HEK293T (cell line): Measurements from ENCODE around the gene PIP5K1B.

ENCODE experiments used
- CTCF ChIA-PET: fragments of 350-600 bp; formaldehyde crosslinking; extraction: SDS; loops from one replicate; lab custom pipeline; 2021; ENCODE audit warnings: antibody characterized with exemption, inconsistent platforms; lab: Yijun Ruan, JAX
- POLR2A ChIA-PET: fragments of 350-600 bp; formaldehyde crosslinking; extraction: SDS; loops from one replicate; lab custom pipeline; 2020; ENCODE audit warnings: antibody characterized with exemption, inconsistent platforms; lab: Yijun Ruan, JAX
- DNase-seq: peaks from one replicate; pipeline ENCODE4 v3.0.0; 2012; ENCODE audit warnings: mixed read lengths; ENCODE audit errors: extremely low spot score
- ARNT ChIP-seq: fragments of 450-650 bp; IDR thresholded peaks from 2 replicates; pipeline ENCODE4 v1.6.1; 2017; ENCODE audit warnings: mild to moderate bottlenecking
- BHLHE40 ChIP-seq: fragments of 450-650 bp; IDR thresholded peaks from 2 replicates; pipeline ENCODE4 v1.6.1; 2016; ENCODE audit warnings: mild to moderate bottlenecking, moderate library complexity, borderline replicate concordance
- CTBP1 ChIP-seq: fragments of 450-650 bp; IDR thresholded peaks from 2 replicates; pipeline ENCODE4 v1.6.1; 2016; ENCODE audit warnings: borderline replicate concordance
- ELF4 ChIP-seq: fragments of 450-650 bp; IDR thresholded peaks from 2 replicates; pipeline ENCODE4 v1.6.1; 2017; ENCODE audit warnings: antibody characterized with exemption
- FOXA1 ChIP-seq: fragments of 450-650 bp; IDR thresholded peaks from 2 replicates; pipeline ENCODE4 v1.6.1; 2016; ENCODE audit warnings: mild to moderate bottlenecking
- FOXK2 ChIP-seq: fragments of 450-650 bp; IDR thresholded peaks from 2 replicates; pipeline ENCODE4 v1.6.1; 2016; ENCODE audit warnings: mild to moderate bottlenecking
- FOXM1 ChIP-seq: fragments of 450-650 bp; IDR thresholded peaks from 2 replicates; pipeline ENCODE4 v1.6.1; 2017; ENCODE audit warnings: mild to moderate bottlenecking, borderline replicate concordance
- HDGF ChIP-seq: fragments of 450-650 bp; IDR thresholded peaks from 2 replicates; pipeline ENCODE4 v1.6.1; 2017; ENCODE audit warnings: antibody characterized with exemption, borderline replicate concordance
- L3MBTL2 ChIP-seq: fragments of 450-650 bp; conservative IDR thresholded peaks from 2 replicates; pipeline ENCODE4 v1.6.1; 2016; ENCODE audit warnings: mild to moderate bottlenecking
- LEF1 ChIP-seq: fragments of 450-650 bp; IDR thresholded peaks from 2 replicates; pipeline ENCODE4 v1.6.1; 2017; ENCODE audit warnings: mild to moderate bottlenecking, borderline replicate concordance
- NFRKB ChIP-seq: fragments of 450-650 bp; IDR thresholded peaks from 2 replicates; pipeline ENCODE4 v1.6.1; 2016; ENCODE audit warnings: mild to moderate bottlenecking, moderate library complexity
- PKNOX1 ChIP-seq: fragments of 450-650 bp; IDR thresholded peaks from 2 replicates; pipeline ENCODE4 v1.6.1; 2016
- SP1 ChIP-seq: fragments of 450-650 bp; IDR thresholded peaks from 2 replicates; pipeline ENCODE4 v1.6.1; 2017
- SUZ12 ChIP-seq: fragments of 450-650 bp; IDR thresholded peaks from 2 replicates; pipeline ENCODE4 v1.6.1; 2016; ENCODE audit warnings: mild to moderate bottlenecking
- TARDBP ChIP-seq: fragments of 450-650 bp; IDR thresholded peaks from 2 replicates; pipeline ENCODE4 v1.6.1; 2016
- ZNF384 ChIP-seq: fragments of 450-650 bp; IDR thresholded peaks from 2 replicates; pipeline ENCODE4 v1.6.1; 2016

Gene PIP5K1B

GRCh38 chr9:68842568-68842967, 137.5 kb downstream of the PIP5K1B start:
- DNase-seq, result no peak
- TF ChIP-seq FOXM1, result no peak
- no peak for TF ChIP-seq ELF4
- no peak for TF ChIP-seq HDGF
- TF ChIP-seq CTBP1, result no peak
- TF ChIP-seq L3MBTL2, result no peak
- TF ChIP-seq NFRKB, result no peak
- TF ChIP-seq BHLHE40, result no peak
- TF ChIP-seq ARNT, result no peak
- no peak for TF ChIP-seq ZNF384
- TF ChIP-seq FOXK2, result no peak
- no peak for TF ChIP-seq LEF1
- no peak for TF ChIP-seq TARDBP
- TF ChIP-seq SP1, result no peak
- no peak for TF ChIP-seq PKNOX1
- TF ChIP-seq FOXA1, result no peak
- no peak for TF ChIP-seq SUZ12
- POLR2A ChIA-PET, result no interaction called here
- CTCF ChIA-PET, result no interaction called here

- no peak for DNase-seq
- no peak for TF ChIP-seq CTBP1
- POLR2A ChIA-PET, result no interaction called here
- CTCF ChIA-PET, result interaction anchor here (0.6 kb wide), 1 partner anchor 48 kb away, joined by 4 read pairs; no protein-coding TSS in a partner anchor
These were observed 138.2 kb downstream of the PIP5K1B start for GRCh38 chr9:68843239-68843638.

- TF ChIP-seq ARNT (no peak), TARDBP (no peak), SP1 (no peak), ELF4 (no peak), NFRKB (no peak), ZNF384 (no peak), BHLHE40 (no peak), FOXA1 (no peak), CTBP1 (no peak), PKNOX1 (no peak)
- ChIA-PET POLR2A (no interaction called here), CTCF (no interaction called here)
- no peak for DNase-seq
These were observed 139.1 kb downstream of the PIP5K1B start for GRCh38 chr9:68844157-68844556.

GRCh38 chr9:68844631-68845612, 139.9 kb downstream of the PIP5K1B start:
- TF ChIP-seq NFRKB, result no peak
- TF ChIP-seq SP1, result no peak
- no peak for TF ChIP-seq TARDBP
- no peak for TF ChIP-seq ARNT
- TF ChIP-seq ELF4, result no peak
- no peak for TF ChIP-seq SUZ12
- POLR2A ChIA-PET, result no interaction called here
- CTCF ChIA-PET, result no interaction called here
- DNase-seq, result peak; percentile 53

GRCh38 chr9:68847765-68848164, 142.7 kb downstream of the PIP5K1B start:
- DNase-seq, result no peak
- POLR2A ChIA-PET, result no interaction called here
- CTCF ChIA-PET, result interaction anchor here (0.5 kb wide), 1 partner anchor 267 kb away, joined by 5 read pairs; no protein-coding TSS in a partner anchor

More at GRCh38 chr9:68847765-68848164, 142.7 kb downstream of the PIP5K1B start:
- no peak for TF ChIP-seq NFRKB
- no peak for TF ChIP-seq HDGF
- no peak for TF ChIP-seq TARDBP
- TF ChIP-seq ELF4, result no peak
- TF ChIP-seq CTBP1, result no peak
- TF ChIP-seq BHLHE40, result no peak
- TF ChIP-seq ZNF384, result no peak
- no peak for TF ChIP-seq SUZ12
- TF ChIP-seq ARNT, result no peak
- TF ChIP-seq SP1, result no peak
- TF ChIP-seq FOXM1, result no peak
- no peak for TF ChIP-seq FOXK2
- no peak for TF ChIP-seq L3MBTL2
- TF ChIP-seq FOXA1, result no peak
- TF ChIP-seq LEF1, result no peak
- no peak for TF ChIP-seq PKNOX1
